HG03354 (cell line): ENCODE data around the gene MAN2B2.

Experiments used
- ATAC-seq: cut with Tn5 transposase; IDR thresholded peaks from one replicate; pipeline ENCODE4 v1.9.1; 2021; ENCODE audit warnings: mild to moderate bottlenecking; ENCODE audit not compliant: unreplicated experiment, poor library complexity, severe bottlenecking

Gene MAN2B2

GRCh38 chr4:6591313-6591712, 16.3 kb downstream of the MAN2B2 start:
- peak; percentile 88 for ATAC-seq

- no peak for ATAC-seq
These were observed 16.8 kb downstream of the MAN2B2 start for GRCh38 chr4:6591781-6592180.

DNA sequence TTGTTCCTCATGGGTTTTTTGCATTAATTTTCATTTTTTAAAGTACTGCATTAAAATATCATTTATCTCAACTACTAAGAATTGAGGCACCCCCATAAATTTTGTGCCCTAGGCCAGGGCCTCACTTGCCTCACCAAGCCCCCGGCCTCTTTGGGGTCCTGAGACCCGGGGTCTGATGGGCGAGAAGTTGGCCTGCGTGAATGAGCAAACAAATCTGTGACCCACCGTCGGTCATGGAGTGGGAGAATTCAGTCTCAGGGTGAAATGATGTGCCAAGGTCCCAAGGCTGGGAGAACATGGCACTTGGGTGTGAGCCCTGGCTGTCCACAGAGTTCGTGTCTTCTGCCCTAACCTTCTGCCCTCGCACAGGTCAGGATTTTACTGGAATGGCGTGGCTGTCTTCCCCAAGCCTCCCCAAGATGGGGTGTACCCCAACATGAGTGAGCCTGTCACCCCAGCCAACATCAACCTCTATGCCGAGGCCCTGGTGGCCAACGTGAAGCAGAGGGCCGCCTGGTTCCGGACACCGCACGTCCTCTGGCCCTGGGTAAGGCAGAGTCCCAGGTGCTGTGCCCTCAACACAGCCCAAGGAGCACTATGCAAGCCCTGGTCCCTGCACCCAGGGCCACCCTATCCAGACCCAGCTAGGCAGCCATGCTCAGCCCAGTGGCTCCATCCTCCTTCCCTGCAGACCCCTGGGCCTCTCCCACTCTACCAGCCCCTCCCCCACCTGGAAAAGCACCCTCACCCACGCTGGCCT, 18.0 kb downstream of the MAN2B2 start:
- ATAC-seq, result no peak

DNA sequence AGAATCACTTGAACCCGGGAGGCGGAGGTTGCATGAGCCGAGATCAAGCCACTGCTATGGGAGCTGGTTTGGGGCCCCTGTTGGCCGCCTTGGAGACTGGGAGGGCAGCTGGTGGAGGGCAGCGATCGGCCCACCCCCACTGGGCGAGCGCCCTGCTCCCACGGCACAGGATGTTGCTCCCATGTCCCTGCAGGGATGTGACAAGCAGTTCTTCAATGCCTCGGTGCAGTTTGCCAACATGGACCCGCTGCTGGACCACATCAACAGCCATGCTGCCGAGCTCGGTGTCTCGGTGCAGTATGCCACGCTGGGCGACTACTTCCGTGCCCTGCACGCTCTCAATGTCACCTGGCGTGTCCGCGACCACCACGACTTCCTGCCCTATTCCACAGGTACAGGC, 19.4 kb downstream of the MAN2B2 start:
- no peak for ATAC-seq

DNA sequence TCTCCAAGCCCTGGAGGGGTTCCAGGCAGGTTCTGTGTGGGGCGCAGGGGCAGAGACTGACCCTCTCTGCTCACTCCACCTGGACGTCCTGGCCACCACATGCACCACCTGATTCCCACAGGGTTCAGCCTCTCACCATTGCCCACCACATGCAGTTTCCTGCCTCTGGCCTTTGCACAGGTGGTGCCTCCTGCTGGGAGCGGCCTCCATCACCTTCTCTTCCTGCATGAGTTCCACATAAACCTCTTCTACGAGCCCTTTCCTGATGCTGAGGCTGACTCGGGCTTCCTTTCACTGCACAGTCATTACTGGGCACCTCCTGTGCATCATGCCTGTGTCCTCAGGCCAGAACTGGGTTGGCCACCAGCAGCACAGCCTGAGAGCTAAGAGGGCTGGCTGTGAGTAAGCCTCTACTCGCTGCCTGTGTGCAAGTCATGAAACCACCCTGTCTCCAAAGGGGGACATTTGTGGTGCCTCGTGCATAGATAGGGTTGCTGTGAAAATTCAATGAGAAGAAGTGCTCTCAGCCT, 19.9 kb downstream of the MAN2B2 start:
- ATAC-seq, result no peak

- no peak for ATAC-seq
These were observed 21.0 kb downstream of the MAN2B2 start for GRCh38 chr4:6595897-6596537.

- no peak for ATAC-seq
These were observed 22.0 kb downstream of the MAN2B2 start for GRCh38 chr4:6596948-6597347.

DNA sequence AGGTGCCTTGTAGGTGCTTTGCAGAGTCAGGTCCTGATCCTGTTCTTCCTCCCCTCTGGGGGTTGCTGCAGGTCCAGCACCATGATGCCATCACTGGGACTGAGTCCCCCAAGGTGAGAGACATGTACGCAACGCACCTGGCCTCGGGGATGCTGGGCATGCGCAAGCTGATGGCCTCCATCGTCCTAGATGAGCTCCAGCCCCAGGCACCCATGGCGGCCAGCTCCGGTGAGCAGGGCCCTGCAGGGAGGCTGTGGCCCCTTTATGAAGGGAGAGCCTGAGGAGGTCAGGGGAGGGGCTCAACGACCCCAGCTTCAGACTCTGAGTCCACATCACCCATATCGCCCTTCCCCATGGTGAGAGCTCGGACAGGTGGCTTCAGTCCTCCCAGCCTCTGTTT, 23.1 kb downstream of the MAN2B2 start:
- no peak for ATAC-seq

DNA sequence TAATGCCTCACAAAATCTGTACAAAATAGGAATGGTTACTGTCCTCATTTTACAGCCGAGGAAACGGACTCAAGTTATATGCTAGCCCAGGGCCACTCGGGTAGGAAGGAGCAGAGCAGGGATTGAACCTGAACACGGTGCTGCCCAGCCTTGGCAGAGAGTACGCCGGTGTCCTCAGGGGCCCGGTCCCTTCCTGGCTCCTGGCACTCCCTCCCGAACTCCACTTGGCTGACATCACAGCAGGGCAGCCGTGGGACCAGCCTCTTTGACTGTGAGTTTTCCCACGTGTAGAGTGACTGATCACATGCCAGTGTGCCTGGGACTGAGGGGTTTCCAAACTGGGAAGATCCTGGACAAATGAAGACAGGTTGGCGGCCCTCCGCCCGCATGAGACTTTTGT, 23.7 kb downstream of the MAN2B2 start:
- no peak for ATAC-seq

GRCh38 chr4:6601661-6602250, 26.8 kb downstream of the MAN2B2 start:
- ATAC-seq, result no peak

GRCh38 chr4:6602289-6602688, 27.3 kb downstream of the MAN2B2 start:
- no peak for ATAC-seq

DNA sequence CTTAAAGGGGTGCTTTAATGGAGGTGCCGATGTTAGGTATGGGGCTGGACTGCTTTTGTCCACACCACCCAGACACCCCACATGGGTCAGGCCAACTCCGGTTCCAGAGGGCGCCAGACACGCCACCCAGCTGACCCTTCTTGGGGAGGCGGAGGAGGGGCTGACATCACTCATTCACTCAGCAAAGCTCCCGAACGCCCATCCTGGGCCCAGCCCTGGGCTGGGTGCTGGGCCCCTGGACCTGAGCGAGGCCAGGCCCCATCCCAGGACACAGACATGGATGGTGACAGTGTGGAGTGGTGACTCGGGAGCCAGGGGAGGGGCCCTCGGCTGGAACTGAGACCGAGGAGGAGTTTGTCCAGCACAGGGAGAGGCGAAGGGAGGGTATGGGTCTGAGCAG, 28.1 kb downstream of the MAN2B2 start:
- no peak for ATAC-seq

GRCh38 chr4:6605114-6605513, 30.1 kb downstream of the MAN2B2 start:
- no peak for ATAC-seq

- no peak for ATAC-seq
These were observed 30.6 kb downstream of the MAN2B2 start for GRCh38 chr4:6605605-6606004.

GRCh38 chr4:6606465-6607235, 31.7 kb downstream of the MAN2B2 start:
- no peak for ATAC-seq

GRCh38 chr4:6607368-6608055, 32.5 kb downstream of the MAN2B2 start:
- no peak for ATAC-seq

- ATAC-seq, result no peak
These were observed 33.9 kb downstream of the MAN2B2 start for GRCh38 chr4:6608758-6609414.

DNA sequence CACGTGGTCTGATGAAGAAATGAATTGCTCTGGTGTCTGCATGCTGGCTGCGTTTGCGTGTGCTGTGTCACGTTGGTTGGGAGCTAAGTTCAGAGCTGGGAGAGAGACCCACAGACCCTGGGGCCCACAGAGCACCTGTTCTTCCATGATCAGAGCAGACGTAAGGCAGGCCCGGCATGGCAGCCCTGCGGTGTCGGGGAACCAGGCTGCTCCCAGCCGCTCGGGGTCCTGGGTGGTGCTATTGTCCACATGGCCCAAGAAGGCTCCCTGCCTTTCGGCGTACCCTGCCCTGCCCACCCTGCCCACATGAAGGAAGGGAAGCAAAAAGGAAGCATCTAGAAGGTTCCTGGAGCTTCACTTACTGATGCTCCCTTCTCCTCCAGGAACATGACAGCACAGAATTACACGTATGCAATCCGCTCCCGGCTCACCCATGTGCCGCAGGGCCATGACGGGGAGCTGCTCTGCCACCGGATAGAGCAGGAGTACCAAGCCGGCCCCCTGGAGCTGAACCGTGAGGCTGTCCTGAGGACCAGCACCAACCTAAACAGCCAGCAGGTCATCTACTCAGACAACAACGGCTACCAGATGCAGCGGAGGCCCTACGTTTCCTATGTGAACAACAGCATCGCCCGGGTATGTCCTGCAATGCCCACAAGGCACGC, 34.6 kb downstream of the MAN2B2 start:
- no peak for ATAC-seq
